Measurements from ENCODE around the gene BICRAL.
A peak's percentile ranks its signal among the peaks of the same experiment; 100 is the strongest.

Gene BICRAL

GRCh38 chr6:42745640-42746462, 36.0 kb upstream of the BICRAL start, which contains the start of gene TBCC:
TBCC (minus strand) TSS chr6:42746103; CDS start chr6:42746073, 30 bp downstream.
- peaks cover 63% of the 10 kb centered on the region for H3K79me2 ChIP-seq (ENCODE audit: control insufficient read depth, low read length)
- H3K4me1 ChIP-seq (ENCODE audit: control insufficient read depth, low read length): peaks cover 55% of the 10 kb centered on the region
- H3K36me3 ChIP-seq (ENCODE audit: control insufficient read depth, low read length): peaks cover 37% of the 10 kb centered on the region
- H3K9me2 ChIP-seq (replicated peaks; ENCODE audit: control insufficient read depth, low read length): no peaks in the 10 kb centered on the region
- no peaks in the 10 kb centered on the region for H3K27me3 ChIP-seq (ENCODE audit: control insufficient read depth, low read length)
- H4K20me1 ChIP-seq (ENCODE audit: control insufficient read depth, insufficient read depth, low read depth, low read length): no peaks in the 10 kb centered on the region
- peak within 1 kb of the TSS; percentile 97 for H3K27ac ChIP-seq (ENCODE audit: low read depth, low read length)
- peak within 1 kb of the TSS; percentile 91 for H3K4me2 ChIP-seq (ENCODE audit: low read length)
- H3K9me3 ChIP-seq (ENCODE audit: control insufficient read depth, insufficient read depth, low read length): no peaks in the 10 kb centered on the region
- TF ChIP-seq EZH2phosphoT487 (IDR thresholded peaks at IDR 0.05; ENCODE audit: borderline replicate concordance, low read length) (no peak), CTCF (IDR thresholded peaks at IDR 0.05; ENCODE audit: low read depth, low read length, poor library complexity, severe bottlenecking) (no peak)
- H3F3A ChIP-seq (ENCODE audit: control insufficient read depth, insufficient read depth): peaks cover 32% of the 10 kb centered on the region
- peak within 1 kb of the TSS; percentile 94 for H3K4me3 ChIP-seq (ENCODE audit: low read length)

GRCh38 chr6:42746463-42747391, 35.1 kb upstream of the BICRAL start:
- H3K4me1 ChIP-seq (ENCODE audit: control insufficient read depth, low read length): peaks cover 47% of the 10 kb centered on the region
- no peaks in the 10 kb centered on the region for H3K9me3 ChIP-seq (ENCODE audit: control insufficient read depth, insufficient read depth, low read length)
- H3K4me3 ChIP-seq (ENCODE audit: low read length): peak overlapping the region; percentile 83
- H3K9me2 ChIP-seq (replicated peaks; ENCODE audit: control insufficient read depth, low read length): no peaks in the 10 kb centered on the region
- peaks cover 32% of the 10 kb centered on the region for H3K36me3 ChIP-seq (ENCODE audit: control insufficient read depth, low read length)
- TF ChIP-seq EZH2phosphoT487 (IDR thresholded peaks at IDR 0.05; ENCODE audit: borderline replicate concordance, low read length): no peak
- no peak for TF ChIP-seq CTCF (IDR thresholded peaks at IDR 0.05; ENCODE audit: low read depth, low read length, poor library complexity, severe bottlenecking)
- H3K27me3 ChIP-seq (ENCODE audit: control insufficient read depth, low read length): no peaks in the 10 kb centered on the region
- peaks cover 55% of the 10 kb centered on the region for H3K79me2 ChIP-seq (ENCODE audit: control insufficient read depth, low read length)
- peaks cover 29% of the 10 kb centered on the region for H3F3A ChIP-seq (ENCODE audit: control insufficient read depth, insufficient read depth)
- peak overlapping the region; percentile 91 for H3K4me2 ChIP-seq (ENCODE audit: low read length)
- peak overlapping the region; percentile 92 for H3K27ac ChIP-seq (ENCODE audit: low read depth, low read length)
- no peaks in the 10 kb centered on the region for H4K20me1 ChIP-seq (ENCODE audit: control insufficient read depth, insufficient read depth, low read depth, low read length)

GRCh38 chr6:42748203-42748898, 33.5 kb upstream of the BICRAL start:
- Histone ChIP-seq H3K79me2 (ENCODE audit: control insufficient read depth, low read length) (peaks cover 51% of the 10 kb centered on the region), H3K4me1 (ENCODE audit: control insufficient read depth, low read length) (peaks cover 32% of the 10 kb centered on the region), H3K36me3 (ENCODE audit: control insufficient read depth, low read length) (peaks cover 28% of the 10 kb centered on the region), H3K4me2 (ENCODE audit: low read length) (peak overlapping the region; percentile 91), H3K9me2 (replicated peaks; ENCODE audit: control insufficient read depth, low read length) (no peaks in the 10 kb centered on the region), H3K27ac (ENCODE audit: low read depth, low read length) (peak overlapping the region; percentile 92), H3K27me3 (ENCODE audit: control insufficient read depth, low read length) (no peaks in the 10 kb centered on the region), H3K9me3 (ENCODE audit: control insufficient read depth, insufficient read depth, low read length) (no peaks in the 10 kb centered on the region), H3K4me3 (ENCODE audit: low read length) (peak overlapping the region; percentile 83), H3F3A (ENCODE audit: control insufficient read depth, insufficient read depth) (peaks cover 16% of the 10 kb centered on the region), H4K20me1 (ENCODE audit: control insufficient read depth, insufficient read depth, low read depth, low read length) (no peaks in the 10 kb centered on the region)
- TF ChIP-seq EZH2phosphoT487 (IDR thresholded peaks at IDR 0.05; ENCODE audit: borderline replicate concordance, low read length): no peak
- TF ChIP-seq CTCF (IDR thresholded peaks at IDR 0.05; ENCODE audit: low read depth, low read length, poor library complexity, severe bottlenecking): no peak
